ENCODE results near the gene SPTBN4. TPM values are rescaled to one million over a fixed set of nuclear protein-coding genes. Genes with fewer than 3 reads are reported as not detected.

SPTBN4 gene
- total RNA-seq, 1 experiment from 2014 or later = 0.63 TPM

DNA sequence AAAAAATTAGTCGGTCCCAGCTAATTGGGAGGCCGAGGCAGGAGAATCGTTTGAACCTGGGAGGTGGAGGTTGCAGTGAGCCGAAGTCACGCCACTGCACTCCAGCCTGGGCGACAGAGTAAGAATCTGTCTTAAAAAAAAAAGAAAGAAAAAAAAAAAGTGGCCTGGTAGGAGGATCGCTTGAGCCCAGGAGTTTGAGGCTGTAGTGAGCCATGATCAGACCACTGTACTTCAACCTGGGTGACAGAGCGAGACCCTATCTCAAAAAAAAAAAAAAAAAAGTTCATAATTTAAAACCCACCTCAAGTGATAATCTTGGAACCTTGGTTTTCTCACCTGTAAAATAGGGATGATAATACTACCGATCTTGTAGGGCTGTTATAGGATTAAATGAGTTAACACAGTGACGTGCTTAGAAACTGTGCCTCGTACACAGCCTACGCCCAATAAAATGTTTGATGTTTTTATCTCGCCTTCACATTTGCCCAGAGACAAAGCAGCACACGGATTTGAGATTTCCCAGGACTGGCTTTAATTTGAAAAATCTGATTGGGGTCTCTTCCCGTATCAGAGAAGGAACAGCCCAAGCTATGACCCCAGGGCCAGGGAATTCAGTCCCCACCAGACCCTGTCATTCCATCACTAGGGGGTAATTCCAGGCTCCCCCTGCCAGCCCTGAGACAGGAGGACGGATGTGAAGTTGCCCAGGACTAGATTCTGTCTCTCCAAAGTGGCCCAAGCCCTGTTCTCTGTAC lies 44.6 kb upstream of the SPTBN4 start:
- DNase-seq (ENCODE audit: unreplicated experiment) = no peak
- TF ChIP-seq, protein P1, sequence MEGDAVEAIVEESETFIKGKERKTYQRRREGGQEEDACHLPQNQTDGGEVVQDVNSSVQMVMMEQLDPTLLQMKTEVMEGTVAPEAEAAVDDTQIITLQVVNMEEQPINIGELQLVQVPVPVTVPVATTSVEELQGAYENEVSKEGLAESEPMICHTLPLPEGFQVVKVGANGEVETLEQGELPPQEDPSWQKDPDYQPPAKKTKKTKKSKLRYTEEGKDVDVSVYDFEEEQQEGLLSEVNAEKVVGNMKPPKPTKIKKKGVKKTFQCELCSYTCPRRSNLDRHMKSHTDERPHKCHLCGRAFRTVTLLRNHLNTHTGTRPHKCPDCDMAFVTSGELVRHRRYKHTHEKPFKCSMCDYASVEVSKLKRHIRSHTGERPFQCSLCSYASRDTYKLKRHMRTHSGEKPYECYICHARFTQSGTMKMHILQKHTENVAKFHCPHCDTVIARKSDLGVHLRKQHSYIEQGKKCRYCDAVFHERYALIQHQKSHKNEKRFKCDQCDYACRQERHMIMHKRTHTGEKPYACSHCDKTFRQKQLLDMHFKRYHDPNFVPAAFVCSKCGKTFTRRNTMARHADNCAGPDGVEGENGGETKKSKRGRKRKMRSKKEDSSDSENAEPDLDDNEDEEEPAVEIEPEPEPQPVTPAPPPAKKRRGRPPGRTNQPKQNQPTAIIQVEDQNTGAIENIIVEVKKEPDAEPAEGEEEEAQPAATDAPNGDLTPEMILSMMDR (IDR thresholded peaks at IDR 0.05; ENCODE audit: unreplicated experiment) = no peak
- H3K27me3 Mint-ChIP-seq (ENCODE audit: insufficient read depth, unreplicated experiment) = no peaks in the 10 kb centered on the region
- H3K4me3 Mint-ChIP-seq (ENCODE audit: unreplicated experiment) = peak overlapping the region; percentile 86
- BruUV-seq (replicated peaks) = no TSS peak
- intact Hi-C loops (cut with micrococcal nuclease) = loop anchor here (2.0 kb wide), 1 partner anchor 107 kb away; no protein-coding TSS in a partner anchor
- ChIA-PET POLR2A (interaction anchor here (0.7 to 5.5 kb wide), 9 partner anchors 10 to 942 kb away, joined by 3 to 125 read pairs (median 9); partner anchors contain the start of genes B9D2, BLVRB, C19orf47 and PLD3), CTCF (interaction anchor here (0.6 to 3.2 kb wide), 8 partner anchors 11 to 216 kb away, joined by 3 to 18 read pairs (median 4); partner anchors contain the start of genes BLVRB and SERTAD3)
- H3K4me1 Mint-ChIP-seq (ENCODE audit: insufficient read depth, unreplicated experiment) = peaks cover under 1% of the 10 kb centered on the region
- H3K9me3 Mint-ChIP-seq (ENCODE audit: unreplicated experiment) = no peaks in the 10 kb centered on the region
- H3K27ac Mint-ChIP-seq (ENCODE audit: low read depth, unreplicated experiment) = peak overlapping the region; percentile 96
- H3K36me3 Mint-ChIP-seq (ENCODE audit: insufficient read depth, unreplicated experiment) = peaks cover 22% of the 10 kb centered on the region

DNA sequence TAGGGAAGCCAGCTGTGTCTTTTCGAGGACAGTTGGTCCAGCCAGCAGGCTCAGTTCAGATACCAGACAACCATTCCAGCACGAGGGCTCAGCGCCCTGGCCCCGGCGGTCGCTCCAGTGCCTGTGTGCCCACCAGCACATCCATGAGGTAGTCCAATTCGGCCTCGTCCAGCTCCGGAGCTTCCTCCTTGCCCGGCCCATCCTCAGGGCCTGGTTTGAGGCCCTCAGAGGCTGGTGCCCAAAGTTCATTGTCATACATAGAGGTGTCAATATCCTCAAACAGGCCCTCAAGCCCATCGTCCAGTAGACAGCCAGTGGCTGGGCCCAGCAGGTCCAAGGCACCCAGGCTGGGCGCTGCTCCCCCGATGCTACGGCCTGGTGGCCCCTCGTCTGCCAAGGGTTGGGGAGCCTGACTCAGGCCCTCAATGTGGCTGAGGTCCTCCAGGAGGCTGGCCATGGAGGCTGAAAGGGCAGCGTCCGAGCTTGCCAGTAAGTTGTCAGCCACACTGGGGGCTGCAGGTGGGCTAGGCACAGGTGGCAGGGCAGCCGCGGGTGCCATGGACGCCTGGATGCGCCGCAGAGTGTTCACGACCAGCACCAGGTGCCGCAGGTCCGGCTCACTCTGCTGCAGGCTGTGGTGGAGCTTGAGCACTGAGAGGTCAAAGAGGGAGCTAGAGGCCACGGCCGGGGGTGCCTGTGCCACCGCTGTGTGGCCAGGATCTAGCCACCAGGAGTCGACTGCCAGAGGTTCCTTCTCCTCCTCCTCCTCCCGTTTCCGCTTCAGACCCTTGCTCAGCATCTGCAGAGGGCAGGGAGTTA lies 43.8 kb upstream of the SPTBN4 start:
- DNase-seq (ENCODE audit: unreplicated experiment) = no peak
- H3K4me3 Mint-ChIP-seq (ENCODE audit: unreplicated experiment) = no peak overlapping the region
- no peaks in the 10 kb centered on the region for H3K9me3 Mint-ChIP-seq (ENCODE audit: unreplicated experiment)
- H3K36me3 Mint-ChIP-seq (ENCODE audit: insufficient read depth, unreplicated experiment) = peaks cover 22% of the 10 kb centered on the region
- BruUV-seq (replicated peaks) = no TSS peak
- no peaks in the 10 kb centered on the region for H3K27me3 Mint-ChIP-seq (ENCODE audit: insufficient read depth, unreplicated experiment)
- no peaks in the 10 kb centered on the region for H3K4me1 Mint-ChIP-seq (ENCODE audit: insufficient read depth, unreplicated experiment)
- CTCF ChIA-PET = interaction anchor here (0.5 to 3.2 kb wide), 10 partner anchors 10 to 945 kb away, joined by 3 to 18 read pairs (median 3); partner anchors contain the start of genes BLVRB and SERTAD3
- TF ChIP-seq, protein P1 (IDR thresholded peaks at IDR 0.05; ENCODE audit: unreplicated experiment) = no peak
- POLR2A ChIA-PET = interaction anchor here (1.1 to 5.5 kb wide), 7 partner anchors 11 to 180 kb away, joined by 3 to 125 read pairs (median 14); partner anchors contain the start of genes BLVRB and SERTAD3
- H3K27ac Mint-ChIP-seq (ENCODE audit: low read depth, unreplicated experiment) = no peak overlapping the region
- intact Hi-C loops (cut with micrococcal nuclease) = no loop called here

DNA sequence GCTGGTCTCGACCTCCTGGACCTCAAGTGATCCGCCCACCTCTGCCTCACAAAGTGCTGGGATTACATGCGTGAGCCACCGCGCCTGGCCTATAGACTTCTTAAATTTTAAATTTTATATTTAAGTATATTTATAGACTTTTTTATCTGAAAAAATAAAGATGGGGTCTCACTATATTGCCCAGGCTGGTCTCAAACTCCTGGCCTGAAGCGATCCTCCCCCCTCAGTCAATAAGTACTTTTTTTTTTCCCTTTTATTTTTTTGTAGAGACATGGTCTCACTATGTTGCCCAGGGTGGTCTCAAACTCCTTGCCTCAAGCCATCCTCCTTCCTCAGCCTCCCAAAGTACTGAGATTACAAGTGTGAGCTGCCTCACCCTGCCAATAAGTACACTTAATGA lies 42.9 kb upstream of the SPTBN4 start:
- no peaks in the 10 kb centered on the region for H3K4me1 Mint-ChIP-seq (ENCODE audit: insufficient read depth, unreplicated experiment)
- no TSS peak for BruUV-seq (replicated peaks)
- H3K27ac Mint-ChIP-seq (ENCODE audit: low read depth, unreplicated experiment) = peak overlapping the region; percentile 97
- peak overlapping the region; percentile 95 for H3K4me3 Mint-ChIP-seq (ENCODE audit: unreplicated experiment)
- ChIA-PET CTCF (interaction anchor here (0.8 to 1.3 kb wide), 4 partner anchors 19 to 186 kb away, joined by 3 to 4 read pairs (median 4); no protein-coding TSS in a partner anchor), POLR2A (interaction anchor here (1.0 to 5.5 kb wide), 14 partner anchors 10 to 985 kb away, joined by 3 to 125 read pairs (median 5); partner anchors contain the start of genes BLVRB, C19orf47, COQ8B and ITPKC)
- TF ChIP-seq, protein P1 (IDR thresholded peaks at IDR 0.05; ENCODE audit: unreplicated experiment) = no peak
- intact Hi-C loops (cut with micrococcal nuclease) = no loop called here
- no peaks in the 10 kb centered on the region for H3K27me3 Mint-ChIP-seq (ENCODE audit: insufficient read depth, unreplicated experiment)
- H3K36me3 Mint-ChIP-seq (ENCODE audit: insufficient read depth, unreplicated experiment) = peaks cover 22% of the 10 kb centered on the region
- no peak for DNase-seq (ENCODE audit: unreplicated experiment)
- no peaks in the 10 kb centered on the region for H3K9me3 Mint-ChIP-seq (ENCODE audit: unreplicated experiment)
